RWPE2 (cell line): ENCODE data around the gene CENPX.

Experiments
- ATAC-seq: fragments of 200-7000 bp; cut with Tn5 transposase; 3 replicates; pipeline ENCODE4 v1.9.1; 2021; ENCODE audit warnings: low read depth
- DNase-seq: peaks from one replicate; pipeline ENCODE4 v3.0.0-alpha.2; 2020; ENCODE audit warnings: low spot score
- H3K27ac ChIP-seq: fragments of 450-650 bp; 2 replicates; pipeline ENCODE4 v1.5.1; 2017; ENCODE audit warnings: mild to moderate bottlenecking; ENCODE audit not compliant: poor library complexity, severe bottlenecking
- H3K27me3 ChIP-seq: fragments of 250-450 bp; sonication (Bioruptor Pico); 2 replicates; pipeline ENCODE4 v1.5.1; 2021; ENCODE audit warnings: mild to moderate bottlenecking, moderate library complexity; ENCODE audit not compliant: insufficient read depth, poor library complexity, severe bottlenecking
- H3K36me3 ChIP-seq: fragments of 250-450 bp; sonication (Bioruptor Pico); 2 replicates; pipeline ENCODE4 v1.5.1; 2020; ENCODE audit warnings: low read depth, mild to moderate bottlenecking, moderate library complexity
- H3K4me1 ChIP-seq: fragments of 250-450 bp; sonication (Bioruptor Pico); 2 replicates; pipeline ENCODE4 v1.5.1; 2021; ENCODE audit warnings: mild to moderate bottlenecking, moderate library complexity; ENCODE audit not compliant: insufficient read depth, poor library complexity, severe bottlenecking
- H3K4me3 ChIP-seq: fragments of 250-450 bp; sonication (Bioruptor Pico); 2 replicates; pipeline ENCODE4 v1.5.1; 2021; ENCODE audit warnings: mild to moderate bottlenecking, moderate library complexity; ENCODE audit not compliant: severe bottlenecking
- H3K9me3 ChIP-seq: fragments of 250-450 bp; sonication (Bioruptor Pico); 2 replicates; pipeline ENCODE4 v1.5.1; 2021; ENCODE audit warnings: mild to moderate bottlenecking, moderate library complexity; ENCODE audit not compliant: severe bottlenecking
- TF ChIP-seq, protein P1 (sequence below): fragments of 450-650 bp; IDR thresholded peaks from one replicate; pipeline ENCODE4 v1.5.1; 2017; ENCODE audit warnings: mild to moderate bottlenecking, moderate library complexity; ENCODE audit not compliant: poor library complexity, severe bottlenecking

The CENPX gene

DNA sequence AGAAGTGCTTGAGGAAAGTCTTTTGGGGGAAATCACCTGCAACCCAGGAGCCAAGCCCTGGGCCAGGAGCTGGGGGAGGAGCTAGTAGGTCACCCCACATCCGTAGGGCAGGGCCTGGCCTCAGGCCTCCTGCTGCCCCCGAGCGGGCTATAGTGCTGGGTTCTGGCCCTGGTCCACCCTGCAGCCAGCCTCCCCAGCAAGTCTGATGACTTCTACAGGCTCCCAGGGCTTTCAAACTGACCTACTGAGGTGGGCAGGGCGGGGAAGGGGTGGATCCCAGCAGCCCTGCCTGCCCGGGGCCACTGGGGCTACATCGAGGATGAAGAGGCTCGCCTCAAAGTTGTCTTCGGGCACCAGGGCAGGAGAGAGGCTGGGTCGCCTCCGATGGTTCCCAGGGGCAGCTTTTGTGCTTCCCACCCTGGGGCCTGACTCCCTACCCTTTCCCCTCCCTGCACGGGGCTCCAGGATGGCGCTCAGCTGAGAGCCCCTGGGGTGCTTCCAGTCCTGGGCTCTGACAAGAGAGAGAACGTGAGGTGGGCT lies 5.0 kb downstream of the CENPX start:
- H3K9me3 ChIP-seq = no peaks in the 10 kb centered on the region
- no peak for ATAC-seq
- DNase-seq = no peak
- no peaks in the 10 kb centered on the region for H3K27me3 ChIP-seq
- H3K4me3 ChIP-seq = no peak overlapping the region
- no peaks in the 10 kb centered on the region for H3K4me1 ChIP-seq
- H3K27ac ChIP-seq = no peak overlapping the region
- 0 out of 2 replicates have a peak, but pooled peaks cover 9% of the 10 kb centered on the region for H3K36me3 ChIP-seq
- TF ChIP-seq, protein P1, sequence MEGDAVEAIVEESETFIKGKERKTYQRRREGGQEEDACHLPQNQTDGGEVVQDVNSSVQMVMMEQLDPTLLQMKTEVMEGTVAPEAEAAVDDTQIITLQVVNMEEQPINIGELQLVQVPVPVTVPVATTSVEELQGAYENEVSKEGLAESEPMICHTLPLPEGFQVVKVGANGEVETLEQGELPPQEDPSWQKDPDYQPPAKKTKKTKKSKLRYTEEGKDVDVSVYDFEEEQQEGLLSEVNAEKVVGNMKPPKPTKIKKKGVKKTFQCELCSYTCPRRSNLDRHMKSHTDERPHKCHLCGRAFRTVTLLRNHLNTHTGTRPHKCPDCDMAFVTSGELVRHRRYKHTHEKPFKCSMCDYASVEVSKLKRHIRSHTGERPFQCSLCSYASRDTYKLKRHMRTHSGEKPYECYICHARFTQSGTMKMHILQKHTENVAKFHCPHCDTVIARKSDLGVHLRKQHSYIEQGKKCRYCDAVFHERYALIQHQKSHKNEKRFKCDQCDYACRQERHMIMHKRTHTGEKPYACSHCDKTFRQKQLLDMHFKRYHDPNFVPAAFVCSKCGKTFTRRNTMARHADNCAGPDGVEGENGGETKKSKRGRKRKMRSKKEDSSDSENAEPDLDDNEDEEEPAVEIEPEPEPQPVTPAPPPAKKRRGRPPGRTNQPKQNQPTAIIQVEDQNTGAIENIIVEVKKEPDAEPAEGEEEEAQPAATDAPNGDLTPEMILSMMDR = no peak

DNA sequence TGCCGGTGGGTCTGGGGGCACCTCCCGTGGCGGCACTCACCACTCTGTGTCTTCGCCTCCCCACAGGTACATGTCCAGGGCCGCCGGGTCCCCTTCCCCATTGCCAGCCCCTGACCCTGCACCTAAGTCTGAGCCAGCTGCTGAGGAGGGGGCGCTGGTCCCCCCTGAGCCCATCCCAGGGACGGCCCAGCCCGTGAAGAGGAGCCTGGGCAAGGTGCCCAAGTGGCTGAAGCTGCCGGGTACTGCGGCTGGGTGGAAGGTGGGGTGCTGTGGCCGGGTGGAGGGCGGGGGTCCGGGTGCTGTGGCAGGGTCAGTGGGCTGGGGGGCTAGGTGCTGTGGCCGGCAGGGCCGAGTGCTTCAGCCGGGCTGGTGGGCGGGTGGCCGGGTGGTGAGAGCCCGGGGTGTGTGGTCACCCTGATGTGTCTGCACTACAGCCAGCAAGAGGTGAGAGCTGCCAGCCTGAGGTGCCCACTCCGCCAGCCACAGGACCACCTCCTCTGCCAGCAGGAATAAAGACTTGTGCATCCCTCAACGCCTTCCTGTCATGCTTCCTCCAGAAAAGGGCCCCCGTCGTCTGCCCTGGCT lies 5.7 kb downstream of the CENPX start:
- Histone ChIP-seq H3K4me3 (no peak overlapping the region), H3K36me3 (0 out of 2 replicates have a peak, but pooled peaks cover 9% of the 10 kb centered on the region), H3K27me3 (no peaks in the 10 kb centered on the region), H3K4me1 (no peaks in the 10 kb centered on the region), H3K27ac (no peak overlapping the region), H3K9me3 (no peaks in the 10 kb centered on the region)
- ATAC-seq = no peak
- DNase-seq = no peak
- TF ChIP-seq, protein P1 = no peak

DNA sequence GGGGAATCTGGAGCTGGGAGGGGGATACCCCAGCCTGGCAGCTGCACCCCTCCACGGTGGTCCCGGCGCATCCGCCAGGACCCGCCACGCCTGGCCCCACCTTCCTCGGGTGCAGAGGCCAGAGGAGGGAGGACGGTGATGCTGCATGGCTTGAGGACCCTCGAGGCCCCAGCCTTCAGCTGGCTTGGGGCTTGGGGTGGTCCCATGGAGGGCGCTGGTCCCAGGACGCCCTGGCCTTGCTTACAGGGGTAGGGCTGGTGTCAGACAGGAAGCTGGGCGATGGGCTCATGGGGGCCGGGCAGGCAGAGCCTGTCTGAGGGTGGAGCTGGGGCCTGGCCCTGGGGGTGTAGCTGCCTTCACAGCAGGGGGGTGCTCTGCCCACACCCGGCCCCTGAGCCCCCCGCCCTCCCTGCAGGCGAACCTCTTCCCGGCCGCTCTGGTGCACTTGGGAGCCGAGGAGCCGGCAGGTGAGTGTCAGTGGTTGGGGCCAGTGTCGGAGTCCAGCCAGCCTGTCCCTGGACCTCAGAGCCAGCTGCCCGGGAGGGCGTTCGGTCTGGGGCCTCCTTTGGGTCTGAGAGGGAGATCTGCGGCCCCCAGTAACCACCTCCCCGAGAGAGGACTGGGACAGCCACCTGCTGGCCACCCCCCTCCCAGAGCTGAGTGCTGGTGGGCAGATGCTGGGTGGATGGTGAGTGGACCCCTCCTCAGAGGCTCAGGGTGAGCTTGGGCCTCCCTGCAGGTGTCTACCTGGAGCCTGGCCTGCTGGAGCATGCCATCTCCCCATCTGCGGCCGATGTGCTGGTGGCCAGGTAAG lies 6.4 kb downstream of the CENPX start:
- DNase-seq (no peak), ATAC-seq (no peak)
- Histone ChIP-seq H3K9me3 (no peaks in the 10 kb centered on the region), H3K36me3 (0 out of 2 replicates have a peak, but pooled peaks cover 9% of the 10 kb centered on the region), H3K4me1 (no peaks in the 10 kb centered on the region), H3K4me3 (no peak overlapping the region), H3K27me3 (no peaks in the 10 kb centered on the region), H3K27ac (no peak overlapping the region)
- TF ChIP-seq, protein P1 = no peak

DNA sequence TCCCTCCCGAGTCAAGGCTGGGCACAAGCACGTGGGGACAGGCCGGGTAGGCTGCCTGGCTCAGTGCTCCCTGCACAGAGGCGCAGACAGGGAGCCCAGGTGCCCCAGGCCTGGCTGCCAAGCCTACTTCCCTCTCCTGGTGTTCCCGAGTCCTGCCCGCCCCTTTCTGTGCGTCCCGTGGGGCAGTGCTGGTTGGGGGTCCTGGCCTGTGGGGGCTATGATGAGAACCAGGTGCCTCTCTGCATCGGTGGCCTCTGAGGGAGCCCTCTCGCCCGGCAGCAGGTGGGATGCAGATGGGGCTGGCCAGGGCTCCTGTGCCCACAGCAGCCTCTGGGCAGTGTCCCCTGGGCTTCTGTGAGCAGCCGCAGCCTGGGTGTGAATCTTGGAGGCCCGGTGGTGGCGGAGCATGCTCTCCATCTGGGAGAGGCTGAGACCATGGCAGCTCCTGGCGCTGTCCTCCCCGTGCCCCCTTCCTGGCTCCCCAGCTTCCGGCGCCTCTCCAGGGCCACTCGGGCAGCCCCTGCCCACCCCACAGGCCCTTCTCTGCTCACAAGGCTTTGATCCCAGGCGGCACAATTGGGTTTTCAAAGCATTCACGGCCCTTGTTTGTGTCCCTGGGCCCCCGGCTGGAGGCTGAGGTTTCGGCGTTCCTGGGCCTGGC lies 7.2 kb downstream of the CENPX start:
- Histone ChIP-seq H3K27me3 (no peaks in the 10 kb centered on the region), H3K9me3 (no peaks in the 10 kb centered on the region), H3K36me3 (0 out of 2 replicates have a peak, but pooled peaks cover 9% of the 10 kb centered on the region), H3K27ac (no peak overlapping the region), H3K4me3 (no peak overlapping the region), H3K4me1 (no peaks in the 10 kb centered on the region)
- DNase-seq (no peak), ATAC-seq (no peak)
- TF ChIP-seq, protein P1 = no peak
